ENCODE results near the gene ALDH6A1.

DNA sequence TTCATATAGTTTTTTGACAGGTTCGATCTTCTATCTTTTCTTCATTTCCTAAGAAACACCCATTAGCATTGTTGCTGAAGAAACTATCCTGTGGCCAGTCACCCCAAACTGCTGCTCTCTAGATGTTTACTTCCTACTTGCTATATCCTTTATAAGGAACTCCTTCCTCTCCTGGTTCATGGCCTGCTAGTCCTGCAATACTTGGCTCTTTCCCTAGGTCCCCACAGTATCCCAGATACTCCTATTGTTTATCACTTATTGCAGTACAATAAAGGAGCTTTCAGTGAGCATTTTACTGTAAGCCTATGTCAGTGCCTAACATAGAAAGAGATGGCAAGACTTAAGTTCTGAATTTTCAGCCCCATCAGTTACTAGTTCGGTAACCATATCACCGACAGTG lies 2.8 kb downstream of the ALDH6A1 start:
- TF ChIP-seq EZH2 (IDR thresholded peaks at IDR 0.05) (no peak), POLR2AphosphoS5 (IDR thresholded peaks at IDR 0.05; ENCODE audit: borderline replicate concordance, low read depth, low read length) (no peak)
